ENCODE measurements around the gene SLC39A8.
A peak's percentile ranks its signal among the peaks of the same experiment; 100 is the strongest.

The SLC39A8 gene

GRCh38 chr4:102392033-102392744 lies 46.9 kb upstream of the SLC39A8 start (continued):
- TF ChIP-seq, protein P1, sequence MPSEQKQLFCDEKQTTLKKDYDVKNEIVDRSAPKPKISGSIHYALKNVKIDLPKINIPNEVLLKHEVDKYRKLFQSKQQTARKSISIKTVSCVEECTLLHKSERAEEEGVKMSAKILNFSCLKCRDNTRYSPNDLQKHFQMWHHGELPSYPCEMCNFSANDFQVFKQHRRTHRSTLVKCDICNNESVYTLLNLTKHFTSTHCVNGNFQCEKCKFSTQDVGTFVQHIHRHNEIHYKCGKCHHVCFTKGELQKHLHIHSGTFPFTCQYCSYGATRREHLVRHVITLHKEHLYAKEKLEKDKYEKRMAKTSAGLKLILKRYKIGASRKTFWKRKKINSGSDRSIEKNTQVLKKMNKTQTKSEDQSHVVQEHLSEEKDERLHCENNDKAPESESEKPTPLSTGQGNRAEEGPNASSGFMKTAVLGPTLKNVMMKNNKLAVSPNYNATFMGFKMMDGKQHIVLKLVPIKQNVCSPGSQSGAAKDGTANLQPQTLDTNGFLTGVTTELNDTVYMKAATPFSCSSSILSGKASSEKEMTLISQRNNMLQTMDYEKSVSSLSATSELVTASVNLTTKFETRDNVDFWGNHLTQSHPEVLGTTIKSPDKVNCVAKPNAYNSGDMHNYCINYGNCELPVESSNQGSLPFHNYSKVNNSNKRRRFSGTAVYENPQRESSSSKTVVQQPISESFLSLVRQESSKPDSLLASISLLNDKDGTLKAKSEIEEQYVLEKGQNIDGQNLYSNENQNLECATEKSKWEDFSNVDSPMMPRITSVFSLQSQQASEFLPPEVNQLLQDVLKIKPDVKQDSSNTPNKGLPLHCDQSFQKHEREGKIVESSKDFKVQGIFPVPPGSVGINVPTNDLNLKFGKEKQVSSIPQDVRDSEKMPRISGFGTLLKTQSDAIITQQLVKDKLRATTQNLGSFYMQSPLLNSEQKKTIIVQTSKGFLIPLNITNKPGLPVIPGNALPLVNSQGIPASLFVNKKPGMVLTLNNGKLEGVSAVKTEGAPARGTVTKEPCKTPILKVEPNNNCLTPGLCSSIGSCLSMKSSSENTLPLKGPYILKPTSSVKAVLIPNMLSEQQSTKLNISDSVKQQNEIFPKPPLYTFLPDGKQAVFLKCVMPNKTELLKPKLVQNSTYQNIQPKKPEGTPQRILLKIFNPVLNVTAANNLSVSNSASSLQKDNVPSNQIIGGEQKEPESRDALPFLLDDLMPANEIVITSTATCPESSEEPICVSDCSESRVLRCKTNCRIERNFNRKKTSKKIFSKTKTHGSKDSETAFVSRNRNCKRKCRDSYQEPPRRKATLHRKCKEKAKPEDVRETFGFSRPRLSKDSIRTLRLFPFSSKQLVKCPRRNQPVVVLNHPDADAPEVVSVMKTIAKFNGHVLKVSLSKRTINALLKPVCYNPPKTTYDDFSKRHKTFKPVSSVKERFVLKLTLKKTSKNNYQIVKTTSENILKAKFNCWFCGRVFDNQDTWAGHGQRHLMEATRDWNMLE (tag by site-specific recombination; conservative IDR thresholded peaks at IDR 0.05; ENCODE audit: low read depth): no peak
- TF ChIP-seq ZNF155 (tag by site-specific recombination; IDR thresholded peaks at IDR 0.05) (no peak), ZNF558 (tag by site-specific recombination; IDR thresholded peaks at IDR 0.05) (no peak), KLF7 (tag by site-specific recombination; IDR thresholded peaks at IDR 0.05; ENCODE audit: borderline replicate concordance) (no peak), ZNF830 (tag by site-specific recombination; IDR thresholded peaks at IDR 0.05; ENCODE audit: low read depth) (no peak), YY1 (tag by site-specific recombination; IDR thresholded peaks at IDR 0.05) (no peak), ZFP3 (tag by site-specific recombination; IDR thresholded peaks at IDR 0.05; ENCODE audit: low read depth) (no peak)

DNA sequence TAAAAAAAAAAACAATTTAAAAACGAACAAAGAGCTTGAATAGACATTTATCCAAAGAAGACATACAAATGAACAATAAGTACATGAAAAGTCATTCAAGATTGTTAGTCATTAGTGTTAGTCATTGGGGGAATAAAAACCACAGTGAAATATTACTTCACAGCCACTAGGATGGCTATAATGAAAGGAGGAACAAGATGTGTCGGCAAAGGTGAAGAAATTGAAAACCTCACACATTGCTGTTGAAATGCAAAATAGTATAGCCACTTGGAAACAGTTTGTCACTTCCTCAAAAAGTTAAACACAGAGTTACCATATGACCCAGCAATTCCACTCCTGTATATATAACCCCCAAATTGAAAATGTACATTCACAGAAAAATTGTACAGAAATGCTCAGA lies 45.2 kb upstream of the SLC39A8 start:
- Histone ChIP-seq H3K9me3 (ENCODE audit: control insufficient read depth, insufficient read depth, low read depth, low read length) (no peaks in the 10 kb centered on the region), H3K36me3 (ENCODE audit: control insufficient read depth in 2 of 2, insufficient read depth in 1 of 2, low read length in 2 of 2) (no peaks in the 10 kb centered on the region), H3K27ac (ENCODE audit: extremely low read depth, low read depth, low read length) (no peak overlapping the region), H3K4me3 (ENCODE audit: low read depth, low read length) (no peak overlapping the region), H3K4me1 (ENCODE audit: control insufficient read depth, insufficient read depth, low read length) (no peaks in the 10 kb centered on the region)
- ChIA-PET POLR2A (no interaction called here), CTCF (no interaction called here)
- no peak for TF ChIP-seq ZNF26 (tag by site-specific recombination; IDR thresholded peaks at IDR 0.05)
- 0 out of 2 replicates have a peak, but pooled peaks have one; percentile 27 for TF ChIP-seq ZNF140 (tag by site-specific recombination; IDR thresholded peaks at IDR 0.05)
- no peak for TF ChIP-seq ZNF596 (tag by site-specific recombination; IDR thresholded peaks at IDR 0.05)

DNA sequence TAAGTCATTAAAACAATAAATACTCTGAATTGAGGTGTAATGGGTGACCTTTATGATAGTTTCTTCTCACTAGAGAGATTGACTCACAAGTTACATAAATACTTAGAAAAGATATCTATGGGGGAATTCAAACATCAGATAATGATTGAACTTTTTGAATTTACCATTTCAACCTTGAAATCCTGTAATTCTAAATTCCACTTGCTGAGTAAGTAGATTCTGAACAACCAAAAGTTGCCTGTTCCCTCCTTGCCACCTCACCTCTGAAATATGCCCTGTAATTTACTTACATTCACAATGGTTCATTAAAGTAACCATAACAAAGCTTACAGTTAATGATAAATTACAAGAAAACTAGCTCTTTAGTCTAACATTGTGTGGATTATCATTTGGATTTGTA lies 43.3 kb upstream of the SLC39A8 start:
- H3K9me3 ChIP-seq (ENCODE audit: control insufficient read depth, insufficient read depth, low read depth, low read length): no peaks in the 10 kb centered on the region
- H3K4me1 ChIP-seq (ENCODE audit: control insufficient read depth, insufficient read depth, low read length): no peaks in the 10 kb centered on the region
- no peaks in the 10 kb centered on the region for H3K36me3 ChIP-seq (ENCODE audit: control insufficient read depth in 2 of 2, insufficient read depth in 1 of 2, low read length in 2 of 2)
- ChIA-PET POLR2A (no interaction called here), CTCF (no interaction called here)
- H3K27ac ChIP-seq (ENCODE audit: extremely low read depth, low read depth, low read length): no peak overlapping the region
- TF ChIP-seq, protein P2, sequence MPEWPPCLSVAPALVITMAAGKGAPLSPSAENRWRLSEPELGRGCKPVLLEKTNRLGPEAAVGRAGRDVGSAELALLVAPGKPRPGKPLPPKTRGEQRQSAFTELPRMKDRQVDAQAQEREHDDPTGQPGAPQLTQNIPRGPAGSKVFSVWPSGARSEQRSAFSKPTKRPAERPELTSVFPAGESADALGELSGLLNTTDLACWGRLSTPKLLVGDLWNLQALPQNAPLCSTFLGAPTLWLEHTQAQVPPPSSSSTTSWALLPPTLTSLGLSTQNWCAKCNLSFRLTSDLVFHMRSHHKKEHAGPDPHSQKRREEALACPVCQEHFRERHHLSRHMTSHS (tag by site-specific recombination; IDR thresholded peaks at IDR 0.05): no peak
- TF ChIP-seq, protein P3, sequence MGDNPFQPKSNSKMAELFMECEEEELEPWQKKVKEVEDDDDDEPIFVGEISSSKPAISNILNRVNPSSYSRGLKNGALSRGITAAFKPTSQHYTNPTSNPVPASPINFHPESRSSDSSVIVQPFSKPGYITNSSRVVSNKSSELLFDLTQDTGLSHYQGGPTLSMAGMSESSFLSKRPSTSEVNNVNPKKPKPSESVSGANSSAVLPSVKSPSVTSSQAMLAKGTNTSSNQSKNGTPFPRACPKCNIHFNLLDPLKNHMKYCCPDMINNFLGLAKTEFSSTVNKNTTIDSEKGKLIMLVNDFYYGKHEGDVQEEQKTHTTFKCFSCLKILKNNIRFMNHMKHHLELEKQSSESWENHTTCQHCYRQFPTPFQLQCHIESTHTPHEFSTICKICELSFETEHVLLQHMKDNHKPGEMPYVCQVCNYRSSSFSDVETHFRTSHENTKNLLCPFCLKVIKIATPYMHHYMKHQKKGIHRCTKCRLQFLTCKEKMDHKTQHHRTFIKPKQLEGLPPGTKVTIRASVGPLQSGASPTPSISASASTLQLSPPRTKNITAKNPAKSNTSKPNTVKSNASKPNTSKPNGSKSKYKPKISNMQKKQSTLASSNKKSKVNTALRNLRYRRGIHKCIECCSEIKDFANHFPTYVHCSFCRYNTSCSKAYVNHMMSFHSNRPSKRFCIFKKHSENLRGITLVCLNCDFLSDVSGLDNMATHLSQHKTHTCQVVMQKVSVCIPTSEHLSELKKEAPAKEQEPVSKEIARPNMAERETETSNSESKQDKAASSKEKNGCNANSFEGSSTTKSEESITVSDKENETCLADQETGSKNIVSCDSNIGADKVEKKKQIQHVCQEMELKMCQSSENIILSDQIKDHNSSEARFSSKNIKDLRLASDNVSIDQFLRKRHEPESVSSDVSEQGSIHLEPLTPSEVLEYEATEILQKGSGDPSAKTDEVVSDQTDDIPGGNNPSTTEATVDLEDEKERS (tag by site-specific recombination; IDR thresholded peaks at IDR 0.05): no peak
- TF ChIP-seq ZNF133 (tag by site-specific recombination; IDR thresholded peaks at IDR 0.05): no peak
- no peak for TF ChIP-seq ZNF10 (tag by site-specific recombination; IDR thresholded peaks at IDR 0.05)
- no peak for TF ChIP-seq GLI2 (tag by site-specific recombination; IDR thresholded peaks at IDR 0.05; ENCODE audit: borderline replicate concordance, low read depth)
- no peak for TF ChIP-seq ZNF707 (tag by site-specific recombination; IDR thresholded peaks at IDR 0.05)
- TF ChIP-seq ZNF19 (tag by site-specific recombination; IDR thresholded peaks at IDR 0.05; ENCODE audit: low read depth): no peak
- TF ChIP-seq GLIS2 (tag by site-specific recombination; IDR thresholded peaks at IDR 0.05): no peak
- H3K4me3 ChIP-seq (ENCODE audit: low read depth, low read length): no peak overlapping the region
